GM12874 (cell line): ENCODE results near the gene HK1.

Experiments used
- CTCF ChIP-seq: IDR thresholded peaks from 2 replicates; pipeline ENCODE4 v1.5.1; 2011; ENCODE audit warnings: low read depth, mild to moderate bottlenecking, control low read depth, low read length, moderate library complexity; ENCODE audit not compliant: insufficient read depth

HK1 gene

GRCh38 chr10:69340695-69341094 is 62.4 kb downstream of the HK1 start:
- no peak for TF ChIP-seq CTCF

- TF ChIP-seq CTCF: no peak
Observed at GRCh38 chr10:69343905-69344304, 65.6 kb downstream of the HK1 start.

GRCh38 chr10:69344591-69345252 is 66.4 kb downstream of the HK1 start:
- TF ChIP-seq CTCF: no peak

- no peak for TF ChIP-seq CTCF
Observed at GRCh38 chr10:69345402-69345801, 67.1 kb downstream of the HK1 start.

- TF ChIP-seq CTCF: no peak
Observed at GRCh38 chr10:69345890-69346474, 67.7 kb downstream of the HK1 start.

- no peak for TF ChIP-seq CTCF
Observed at GRCh38 chr10:69346776-69347175, 68.5 kb downstream of the HK1 start.

- TF ChIP-seq CTCF: no peak
Observed at GRCh38 chr10:69348816-69349541, 70.7 kb downstream of the HK1 start.
